CD8-positive, alpha-beta memory T cell (primary cell): Measurements from ENCODE around the gene ERRFI1. TPM values are rescaled to one million over a fixed set of nuclear protein-coding genes. Genes with fewer than 3 reads are reported as not detected.

Experiments used
- CTCF ChIA-PET: fragments of 350-600 bp; sonication (Branson Sonifier 250); formaldehyde crosslinking; loops from one replicate; lab custom pipeline; 2021; ENCODE audit warnings: antibody characterized with exemption; lab: Charles Lee
- POLR2A ChIA-PET: fragments of 350-600 bp; sonication (Branson Sonifier 250); formaldehyde crosslinking; loops from one replicate; lab custom pipeline; 2021; ENCODE audit warnings: antibody characterized with exemption; lab: Charles Lee
- DNase-seq, 5 donors: peaks; one replicate each; pipeline versions ENCODE4 v3.0.0 to v3.0.0-alpha.2; 2020 to 2022; ENCODE audit warnings: mixed read lengths in 1 of 5
- H3K27ac ChIP-seq: one replicate; pipeline ENCODE4 v1.7.0; 2013; ENCODE audit warnings: low read depth, mild to moderate bottlenecking, low read length, moderate library complexity
- H3K27me3 ChIP-seq: 2 replicates; pipeline ENCODE4 v1.7.0; 2013; ENCODE audit warnings: low read length, mild to moderate bottlenecking; ENCODE audit not compliant: insufficient read depth, poor library complexity, severe bottlenecking
- H3K36me3 ChIP-seq: 2 replicates; pipeline ENCODE4 v1.7.0; 2013; ENCODE audit warnings: mild to moderate bottlenecking, low read length, moderate library complexity; ENCODE audit not compliant: insufficient read depth
- H3K4me1 ChIP-seq: 2 replicates; pipeline ENCODE4 v1.7.0; 2013; ENCODE audit warnings: mild to moderate bottlenecking, low read length, moderate library complexity; ENCODE audit not compliant: insufficient read depth
- H3K4me3 ChIP-seq: 2 replicates; pipeline ENCODE4 v1.7.0; 2013; ENCODE audit warnings: mild to moderate bottlenecking, low read length
- H3K9me3 ChIP-seq: 2 replicates; pipeline ENCODE4 v1.7.0; 2013; ENCODE audit warnings: mild to moderate bottlenecking, low read length
- H3K27ac Mint-ChIP-seq, 8 donors: one replicate each; pipeline ENCODE4 v1.8.0; 2020 to 2021; ENCODE audit warnings: mixed read lengths in 8 of 8, mild to moderate bottlenecking in 6 of 8, inconsistent platforms in 3 of 8, moderate library complexity in 3 of 8
- H3K27me3 Mint-ChIP-seq, 2 donors: one replicate each; pipeline ENCODE4 v1.8.0; 2020 to 2021; ENCODE audit warnings: mixed read lengths in 2 of 2, mild to moderate bottlenecking in 1 of 2, moderate library complexity in 1 of 2
- H3K36me3 Mint-ChIP-seq, 3 donors: one replicate each; pipeline ENCODE4 v1.8.0; 2020 to 2021; ENCODE audit warnings: mixed read lengths in 3 of 3, inconsistent platforms in 1 of 3, mild to moderate bottlenecking in 1 of 3
- H3K4me1 Mint-ChIP-seq, 3 donors: one replicate each; pipeline ENCODE4 v1.8.0; 2020 to 2021; ENCODE audit warnings: mixed read lengths in 3 of 3, inconsistent platforms in 1 of 3, mild to moderate bottlenecking in 1 of 3
- H3K4me3 Mint-ChIP-seq, 7 donors: one replicate each; pipeline ENCODE4 v1.8.0; 2020 to 2021; ENCODE audit warnings: mixed read lengths in 7 of 7, mild to moderate bottlenecking in 6 of 7, moderate library complexity in 4 of 7, inconsistent platforms in 2 of 7
- H3K9me3 Mint-ChIP-seq, 5 donors: one replicate each; pipeline ENCODE4 v1.8.0; 2020 to 2022; ENCODE audit warnings: mixed read lengths in 5 of 5, mild to moderate bottlenecking in 3 of 5, moderate library complexity in 2 of 5, inconsistent platforms in 1 of 5
- polyA plus RNA-seq: library from polyadenylated mRNA; unstranded; fragments of 300-500 nt; fragmentation: Illumina TruSeq; gene quantifications from one replicate; pipeline ENCODE4 v1.2.3, GENCODE V29; 2021
- total RNA-seq, 2 experiments: library from RNA; stranded (reverse); gene quantifications; one replicate each; pipeline ENCODE4 v1.2.3, GENCODE V29; 2021

ERRFI1 gene
- total and polyA plus RNA-seq, 3 experiments from 2014 or later: 1.1 to 3.8 (median 3.5) TPM

DNA sequence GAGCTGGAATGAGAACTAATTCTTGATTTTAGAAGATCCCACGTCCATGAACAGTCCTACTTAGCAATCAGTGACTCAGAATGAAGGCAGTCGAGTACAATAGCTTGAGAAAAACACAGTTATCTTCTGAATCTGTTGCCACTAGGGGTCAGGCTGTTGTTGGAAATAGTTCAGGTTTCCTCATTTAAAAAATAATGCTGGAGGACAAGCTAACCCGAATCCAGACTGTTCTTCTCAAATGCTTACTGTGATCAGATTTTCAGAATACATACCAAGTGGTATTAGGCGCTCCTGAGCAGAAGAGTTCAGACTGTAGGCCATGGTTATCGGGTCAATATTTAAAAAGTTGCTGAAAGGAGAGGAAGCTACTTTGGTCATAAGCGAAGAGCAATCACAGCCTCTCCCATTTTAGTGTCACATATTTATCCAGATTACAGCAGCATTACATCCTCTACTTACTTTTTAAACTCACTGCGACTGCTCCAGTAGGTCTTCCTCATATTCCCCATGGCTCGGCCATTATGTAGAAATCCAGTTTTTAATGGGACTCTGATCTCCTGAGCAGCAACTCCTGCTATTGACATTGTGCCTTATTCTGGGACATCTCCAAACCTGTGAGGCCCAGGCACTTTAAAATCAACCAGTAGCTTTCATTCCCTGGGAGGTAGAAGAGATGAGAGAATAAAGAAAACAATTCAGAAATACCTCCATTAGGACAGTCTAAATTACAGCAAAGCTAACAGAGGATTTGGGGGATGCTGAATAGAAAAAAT is 10.9 kb downstream of the ERRFI1 start:
- Mint-ChIP-seq H3K4me1 (peaks cover 0 to 7% (median 0%) of the 10 kb centered on the region in 3 donors), H3K27me3 (peaks cover 4 to 30% of the 10 kb centered on the region in 2 donors), H3K4me3 (no peak overlapping the region), H3K9me3 (no peaks in the 10 kb centered on the region), H3K36me3 (peaks cover 0 to 7% (median 0%) of the 10 kb centered on the region in 3 donors), H3K27ac (no peak overlapping the region)
- H3K27ac ChIP-seq: no peak overlapping the region
- peak in 3 of 5 donors; percentile 8 to 50 (median 33) for DNase-seq
- no peaks in the 10 kb centered on the region for H3K4me1 ChIP-seq
- ChIA-PET POLR2A (no interaction called here), CTCF (interaction anchor here (0.7 to 6.9 kb wide), 15 partner anchors 9 to 834 kb away, joined by 3 to 83 read pairs (median 6); partner anchors contain the start of gene SLC45A1)
- no peaks in the 10 kb centered on the region for H3K9me3 ChIP-seq
- no peaks in the 10 kb centered on the region for H3K27me3 ChIP-seq
- H3K4me3 ChIP-seq: no peak overlapping the region
- H3K36me3 ChIP-seq: no peaks in the 10 kb centered on the region

DNA sequence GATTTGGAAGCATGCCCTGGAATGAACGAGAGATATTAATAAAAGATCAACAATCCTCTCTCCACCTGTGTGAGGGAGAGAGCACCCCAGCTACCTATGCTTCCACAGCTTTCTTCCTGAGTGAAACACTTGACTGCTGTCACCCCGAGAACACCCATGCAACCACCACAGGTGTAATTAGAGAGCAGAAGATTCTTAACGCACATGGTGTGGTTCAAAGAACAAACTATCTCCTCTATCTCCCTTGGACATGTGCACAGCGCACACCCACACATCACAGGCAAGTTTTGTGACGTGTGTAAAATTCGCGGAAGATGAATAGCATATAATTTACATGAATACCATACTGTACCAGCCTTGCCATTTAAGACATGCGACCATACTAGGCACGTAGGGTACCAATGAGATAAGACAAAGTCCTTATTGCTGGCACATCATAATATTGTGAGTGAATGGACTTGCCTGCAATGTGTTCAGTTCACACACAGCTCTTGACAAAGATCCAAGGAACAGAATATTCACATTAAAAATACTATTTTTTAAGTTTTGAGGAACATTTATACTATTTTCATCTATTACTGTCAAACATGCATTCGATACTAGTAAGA is 11.6 kb downstream of the ERRFI1 start:
- Mint-ChIP-seq H3K36me3 (peaks cover 0 to 7% (median 0%) of the 10 kb centered on the region in 3 donors), H3K27ac (no peak overlapping the region), H3K4me3 (no peak overlapping the region), H3K4me1 (peaks cover 0 to 7% (median 0%) of the 10 kb centered on the region in 3 donors), H3K9me3 (no peaks in the 10 kb centered on the region), H3K27me3 (peaks cover 4 to 27% of the 10 kb centered on the region in 2 donors)
- Histone ChIP-seq H3K36me3 (no peaks in the 10 kb centered on the region), H3K27me3 (no peaks in the 10 kb centered on the region), H3K4me3 (no peak overlapping the region), H3K27ac (no peak overlapping the region), H3K4me1 (no peaks in the 10 kb centered on the region), H3K9me3 (no peaks in the 10 kb centered on the region)
- CTCF ChIA-PET: interaction anchor here (0.9 to 6.9 kb wide), 12 partner anchors 9 to 835 kb away, joined by 3 to 83 read pairs (median 6); partner anchors contain the start of gene SLC45A1
- no peak for DNase-seq
- POLR2A ChIA-PET: no interaction called here

DNA sequence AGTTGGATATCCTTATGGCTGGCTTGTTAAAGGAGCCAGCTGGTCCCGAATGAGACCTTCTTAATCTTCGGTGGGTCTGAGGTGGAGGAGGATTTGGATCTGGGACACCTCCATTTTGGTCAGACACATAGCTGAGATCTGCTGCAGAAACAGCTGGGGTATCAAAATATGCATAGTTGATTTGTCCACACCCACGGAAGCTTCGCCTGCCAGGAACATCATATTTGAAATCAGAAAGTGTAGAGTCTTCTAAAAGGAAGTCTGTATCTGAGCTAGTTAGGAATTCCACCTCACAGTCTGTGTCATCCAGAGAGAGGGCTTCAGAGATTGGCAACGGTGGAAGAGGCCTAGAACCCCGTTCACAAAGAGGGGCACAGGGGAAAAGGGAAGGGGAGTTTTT is 12.3 kb downstream of the ERRFI1 start:
- POLR2A ChIA-PET: no interaction called here
- H3K9me3 Mint-ChIP-seq: no peaks in the 10 kb centered on the region

DNA sequence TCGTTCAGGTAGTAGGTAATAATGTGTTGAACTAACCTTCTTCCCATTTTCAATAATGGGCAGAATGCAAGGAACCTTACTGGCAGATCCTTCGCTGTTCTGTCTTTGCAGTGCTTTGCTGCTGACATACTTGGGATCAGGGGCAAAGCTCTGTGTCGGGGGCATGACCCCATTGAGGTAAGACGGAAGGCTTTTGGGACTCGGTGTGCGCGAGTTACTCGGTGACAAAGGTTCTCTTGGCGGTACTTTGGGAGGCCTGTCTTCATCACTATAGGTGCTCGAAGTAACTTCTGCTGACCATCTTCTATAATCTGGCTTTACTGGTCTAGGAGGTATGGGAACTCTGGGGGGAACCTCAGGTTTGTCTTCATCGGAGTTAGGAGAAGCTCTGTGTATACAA is 12.7 kb downstream of the ERRFI1 start:
- H3K27me3 ChIP-seq: no peaks in the 10 kb centered on the region
- Mint-ChIP-seq H3K4me1 (peaks cover 0 to 7% (median 0%) of the 10 kb centered on the region in 3 donors), H3K36me3 (peaks cover 0 to 7% (median 0%) of the 10 kb centered on the region in 3 donors), H3K27me3 (peaks cover 0 to 16% of the 10 kb centered on the region in 2 donors), H3K9me3 (no peaks in the 10 kb centered on the region), H3K27ac (no peak overlapping the region), H3K4me3 (no peak overlapping the region)
- POLR2A ChIA-PET: no interaction called here
- no peak for DNase-seq
- H3K36me3 ChIP-seq: no peaks in the 10 kb centered on the region
- H3K4me3 ChIP-seq: no peak overlapping the region
- no peak overlapping the region for H3K27ac ChIP-seq
- no peaks in the 10 kb centered on the region for H3K4me1 ChIP-seq
- no peaks in the 10 kb centered on the region for H3K9me3 ChIP-seq
- CTCF ChIA-PET: interaction anchor here (3.4 to 6.9 kb wide), 3 partner anchors 7 to 335 kb away, joined by 11 to 83 read pairs (median 47); no protein-coding TSS in a partner anchor

More for the DNA sequence above, 12.3 kb downstream of the ERRFI1 start:
- Histone ChIP-seq H3K4me1 (no peaks in the 10 kb centered on the region), H3K4me3 (no peak overlapping the region), H3K27me3 (no peaks in the 10 kb centered on the region), H3K9me3 (no peaks in the 10 kb centered on the region), H3K36me3 (no peaks in the 10 kb centered on the region), H3K27ac (no peak overlapping the region)
- DNase-seq: no peak
- CTCF ChIA-PET: interaction anchor here (1.0 to 6.9 kb wide), 4 partner anchors 8 to 335 kb away, joined by 3 to 83 read pairs (median 29); no protein-coding TSS in a partner anchor
- H3K36me3 Mint-ChIP-seq: peaks cover 0 to 7% (median 0%) of the 10 kb centered on the region in 3 donors
- H3K27me3 Mint-ChIP-seq: peaks cover 2 to 20% of the 10 kb centered on the region in 2 donors
- no peak overlapping the region for H3K4me3 Mint-ChIP-seq
- H3K27ac Mint-ChIP-seq: no peak overlapping the region
- peaks cover 0 to 7% (median 0%) of the 10 kb centered on the region in 3 donors for H3K4me1 Mint-ChIP-seq

DNA sequence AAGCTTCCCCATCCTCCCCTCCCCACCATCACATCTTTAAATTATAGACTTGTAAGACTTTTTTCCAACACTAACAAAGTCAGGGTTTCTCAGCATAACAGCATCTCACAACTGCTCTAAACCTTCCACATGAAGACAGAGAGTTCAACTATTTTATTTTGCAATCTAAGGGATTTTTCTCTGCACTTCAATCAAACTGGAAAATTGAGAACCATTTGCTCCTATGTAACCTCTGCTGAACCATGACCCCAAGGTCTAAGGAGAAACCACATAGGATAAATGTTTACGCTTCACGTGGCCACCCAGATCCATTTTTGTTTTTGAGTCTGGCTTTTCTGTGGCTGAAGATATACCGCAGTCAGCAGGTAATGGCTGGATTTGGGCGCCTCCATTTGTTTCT is 13.2 kb downstream of the ERRFI1 start:
- ChIA-PET POLR2A (no interaction called here), CTCF (interaction anchor here (6.8 to 6.9 kb wide), 2 partner anchors 302 to 336 kb away, joined by 47 to 83 read pairs; no protein-coding TSS in a partner anchor)
- Mint-ChIP-seq H3K9me3 (no peaks in the 10 kb centered on the region), H3K4me1 (peaks cover 0 to 7% (median 0%) of the 10 kb centered on the region in 3 donors), H3K27ac (no peak overlapping the region), H3K36me3 (peaks cover 0 to 7% (median 0%) of the 10 kb centered on the region in 3 donors), H3K27me3 (peaks cover 0 to 12% of the 10 kb centered on the region in 2 donors), H3K4me3 (no peak overlapping the region)
- no peaks in the 10 kb centered on the region for H3K27me3 ChIP-seq
- H3K4me1 ChIP-seq: no peaks in the 10 kb centered on the region
- H3K9me3 ChIP-seq: no peaks in the 10 kb centered on the region
- H3K4me3 ChIP-seq: no peak overlapping the region
- H3K36me3 ChIP-seq: no peaks in the 10 kb centered on the region
- H3K27ac ChIP-seq: no peak overlapping the region
- DNase-seq: no peak

DNA sequence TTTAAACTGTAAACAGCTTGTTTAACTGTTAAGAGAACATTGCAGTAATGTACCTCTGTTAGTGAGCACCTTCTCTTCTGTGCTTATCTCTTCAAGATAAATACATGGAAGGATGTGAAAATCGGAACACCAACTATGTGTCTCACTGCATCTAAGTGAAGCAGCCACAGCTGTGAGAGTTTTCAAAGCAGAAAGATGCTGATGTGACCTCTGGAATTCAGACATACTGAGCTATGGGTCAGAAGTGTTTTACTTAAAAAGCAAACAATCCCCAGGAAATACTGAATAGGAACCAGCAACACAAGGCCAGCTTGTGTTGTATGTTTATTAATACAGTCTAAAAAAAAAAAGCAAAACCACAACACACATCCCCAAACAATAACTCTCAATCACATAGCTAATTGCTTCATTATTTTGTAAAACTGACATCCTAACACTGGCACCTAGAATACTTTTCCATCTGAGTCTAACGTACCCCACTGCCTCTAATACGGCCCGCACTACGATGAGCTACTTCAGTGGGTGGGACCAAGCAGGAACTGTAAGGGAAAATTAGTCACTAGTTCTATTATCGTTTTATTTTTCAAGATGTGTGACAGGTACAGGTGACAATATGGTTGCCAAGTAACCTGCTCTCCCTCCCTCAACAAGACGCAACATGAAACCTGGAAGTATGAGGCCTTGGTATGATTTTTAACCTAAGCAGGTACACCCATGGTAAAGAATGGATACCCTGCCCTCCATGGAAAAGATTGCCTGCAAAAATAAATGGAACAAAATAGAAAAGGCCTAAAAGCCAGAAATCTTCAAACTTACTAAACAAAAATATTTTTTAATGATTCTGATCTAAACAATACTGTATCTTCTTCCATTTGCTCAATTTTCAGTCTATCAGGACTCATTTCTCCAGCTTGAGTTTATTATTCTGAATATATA is 13.9 kb downstream of the ERRFI1 start:
- Histone ChIP-seq H3K4me1 (no peaks in the 10 kb centered on the region), H3K9me3 (no peaks in the 10 kb centered on the region), H3K36me3 (no peaks in the 10 kb centered on the region), H3K4me3 (no peak overlapping the region), H3K27me3 (no peaks in the 10 kb centered on the region), H3K27ac (no peak overlapping the region)
- peaks cover 0 to 7% (median 0%) of the 10 kb centered on the region in 3 donors for H3K4me1 Mint-ChIP-seq
- peaks cover 0 to 7% (median 0%) of the 10 kb centered on the region in 3 donors for H3K36me3 Mint-ChIP-seq
- DNase-seq: no peak
- CTCF ChIA-PET: interaction anchor here (1.2 to 6.9 kb wide), 3 partner anchors 19 to 337 kb away, joined by 3 to 83 read pairs (median 5); no protein-coding TSS in a partner anchor
- peaks cover 0 to 6% of the 10 kb centered on the region in 2 donors for H3K27me3 Mint-ChIP-seq
- POLR2A ChIA-PET: no interaction called here
- H3K9me3 Mint-ChIP-seq: no peaks in the 10 kb centered on the region
- no peak overlapping the region for H3K27ac Mint-ChIP-seq
- H3K4me3 Mint-ChIP-seq: no peak overlapping the region

DNA sequence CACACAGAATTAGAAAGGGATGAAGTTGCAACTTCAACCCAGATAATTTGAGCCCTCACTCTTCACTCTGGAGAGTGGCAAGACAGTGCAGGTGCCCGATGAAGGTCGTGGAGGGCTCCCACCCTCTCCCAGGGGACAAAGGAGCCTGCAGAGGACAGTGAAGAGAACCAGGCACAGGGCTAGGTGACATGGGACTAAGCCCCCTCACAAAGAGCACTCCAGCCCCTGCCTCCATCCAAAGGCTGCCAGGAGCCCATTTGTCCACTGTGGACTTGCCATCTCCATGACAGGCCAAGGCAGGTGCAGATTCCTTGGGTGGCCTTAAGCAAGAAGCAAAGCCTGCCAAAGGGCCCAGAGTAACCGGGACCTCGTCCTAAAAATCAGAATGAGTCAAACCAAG is 15.1 kb downstream of the ERRFI1 start:
- Mint-ChIP-seq H3K4me1 (peaks cover 0 to 7% (median 0%) of the 10 kb centered on the region in 3 donors), H3K27ac (no peak overlapping the region), H3K9me3 (no peaks in the 10 kb centered on the region), H3K27me3 (no peaks in the 10 kb centered on the region), H3K36me3 (peaks cover 0 to 7% (median 3%) of the 10 kb centered on the region in 3 donors), H3K4me3 (no peak overlapping the region)
- no peak for DNase-seq
- no peak overlapping the region for H3K4me3 ChIP-seq
- H3K9me3 ChIP-seq: no peaks in the 10 kb centered on the region
- no peaks in the 10 kb centered on the region for H3K4me1 ChIP-seq
- no peak overlapping the region for H3K27ac ChIP-seq
- POLR2A ChIA-PET: no interaction called here
- no peaks in the 10 kb centered on the region for H3K27me3 ChIP-seq
- H3K36me3 ChIP-seq: no peaks in the 10 kb centered on the region
- CTCF ChIA-PET: interaction anchor here (1.1 to 6.9 kb wide), 2 partner anchors 31 to 338 kb away, joined by 4 to 83 read pairs; no protein-coding TSS in a partner anchor
